Measurements from ENCODE around the gene WNK2. TPM values are rescaled to one million over a fixed set of nuclear protein-coding genes. Genes with fewer than 3 reads are reported as not detected.

The WNK2 gene
- total and polyA plus RNA-seq, 2 of the 4 experiments (the other 2 are of a cell fraction) = not detected

DNA sequence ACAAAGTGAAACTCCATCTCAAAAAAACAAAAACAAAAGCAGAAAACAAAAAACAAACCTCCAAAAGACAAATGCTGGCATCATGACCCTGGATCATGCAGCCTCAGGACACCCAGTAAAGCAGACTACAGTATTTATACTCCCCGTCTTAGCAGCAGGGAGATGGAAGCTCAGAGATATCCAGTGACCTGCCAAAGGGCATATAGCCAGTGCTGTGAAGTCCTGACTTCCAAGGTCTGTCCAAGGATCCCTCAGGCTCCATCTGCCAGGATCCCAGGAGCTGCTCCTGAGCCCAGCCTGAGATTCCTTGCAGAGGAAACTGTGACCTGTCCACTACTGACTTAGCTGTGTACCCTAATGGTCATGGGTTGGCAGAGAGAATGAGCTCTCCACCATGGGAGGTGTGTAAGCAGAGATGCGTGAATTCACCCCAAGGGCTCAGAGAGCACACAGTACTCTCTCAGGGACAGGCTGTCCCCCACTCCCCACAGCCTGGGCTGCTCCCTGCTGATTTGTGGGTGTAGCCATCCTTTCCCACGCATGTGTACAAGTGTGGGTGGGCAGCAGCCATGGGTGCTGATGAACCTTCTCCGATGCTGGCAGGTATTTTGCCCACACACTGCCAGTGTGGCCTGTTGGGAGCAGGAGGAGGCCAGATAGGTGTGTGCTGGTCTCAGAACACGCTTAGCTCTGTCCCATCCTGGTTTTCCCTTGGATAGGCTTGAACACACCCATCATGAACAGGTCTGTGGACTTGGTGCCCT is 2.1 kb upstream of the WNK2 start:
- in situ Hi-C loops (cut with MboI; ENCODE audit: low sequenced_read_pairs) = no loop called here
- CTCF ChIA-PET = no interaction called here

More for the DNA sequence above, 2.1 kb upstream of the WNK2 start:
- TF ChIP-seq MAFK (IDR thresholded peaks at IDR 0.05; ENCODE audit: low read depth, low read length) (no peak), ELK1 (IDR thresholded peaks at IDR 0.05; ENCODE audit: borderline replicate concordance, low read depth, low read length) (no peak), RFX5 (IDR thresholded peaks at IDR 0.05; ENCODE audit: low read depth, low read length) (no peak), NFE2L2 (IDR thresholded peaks at IDR 0.05; ENCODE audit: low read depth, low read length) (no peak), MAZ (IDR thresholded peaks at IDR 0.05; ENCODE audit: borderline replicate concordance, low read depth, low read length) (no peak)
- TF ChIP-seq, protein P1, sequence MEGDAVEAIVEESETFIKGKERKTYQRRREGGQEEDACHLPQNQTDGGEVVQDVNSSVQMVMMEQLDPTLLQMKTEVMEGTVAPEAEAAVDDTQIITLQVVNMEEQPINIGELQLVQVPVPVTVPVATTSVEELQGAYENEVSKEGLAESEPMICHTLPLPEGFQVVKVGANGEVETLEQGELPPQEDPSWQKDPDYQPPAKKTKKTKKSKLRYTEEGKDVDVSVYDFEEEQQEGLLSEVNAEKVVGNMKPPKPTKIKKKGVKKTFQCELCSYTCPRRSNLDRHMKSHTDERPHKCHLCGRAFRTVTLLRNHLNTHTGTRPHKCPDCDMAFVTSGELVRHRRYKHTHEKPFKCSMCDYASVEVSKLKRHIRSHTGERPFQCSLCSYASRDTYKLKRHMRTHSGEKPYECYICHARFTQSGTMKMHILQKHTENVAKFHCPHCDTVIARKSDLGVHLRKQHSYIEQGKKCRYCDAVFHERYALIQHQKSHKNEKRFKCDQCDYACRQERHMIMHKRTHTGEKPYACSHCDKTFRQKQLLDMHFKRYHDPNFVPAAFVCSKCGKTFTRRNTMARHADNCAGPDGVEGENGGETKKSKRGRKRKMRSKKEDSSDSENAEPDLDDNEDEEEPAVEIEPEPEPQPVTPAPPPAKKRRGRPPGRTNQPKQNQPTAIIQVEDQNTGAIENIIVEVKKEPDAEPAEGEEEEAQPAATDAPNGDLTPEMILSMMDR (conservative IDR thresholded peaks at IDR 0.05; ENCODE audit: low read depth, low read length) = no peak
- Histone ChIP-seq H2BK120ac (ENCODE audit: low read depth, low read length) (no peak overlapping the region), H3K23ac (ENCODE audit: low read depth, low read length) (no peak overlapping the region), H2AK9ac (replicated peaks; ENCODE audit: low read depth, low read length, poor library complexity) (no peak overlapping the region), H2BK5ac (ENCODE audit: low read depth, low read length, poor library complexity, severe bottlenecking) (no peak overlapping the region), H3K9me3 (ENCODE audit: control insufficient read depth, insufficient read depth, low read length) (no peaks in the 10 kb centered on the region), H3K14ac (replicated peaks; ENCODE audit: low read depth, low read length) (no peak overlapping the region), H2AK5ac (ENCODE audit: low read depth, low read length) (no peak overlapping the region), H2BK15ac (ENCODE audit: low read depth, low read length) (no peak overlapping the region), H3K18ac (ENCODE audit: low read depth, low read length) (no peak overlapping the region), H3K27me3 (ENCODE audit: control insufficient read depth, insufficient read depth, low read length) (peaks cover 68% of the 10 kb centered on the region), H3K9ac (ENCODE audit: low read depth, low read length) (no peak overlapping the region), H3K36me3 (ENCODE audit: control insufficient read depth, insufficient read depth, low read length) (no peaks in the 10 kb centered on the region), H3K9me1 (ENCODE audit: insufficient read depth, low read length) (no peaks in the 10 kb centered on the region), H4K91ac (ENCODE audit: insufficient read depth, low read depth, low read length) (no peak overlapping the region), H2AFZ (replicated peaks; ENCODE audit: low read length, poor library complexity) (no peak overlapping the region), H2BK20ac (ENCODE audit: low read depth, low read length) (no peak overlapping the region), H3K27ac (ENCODE audit: insufficient read depth, low read length) (no peak overlapping the region), H4K5ac (ENCODE audit: low read depth, low read length) (no peak overlapping the region), H3K56ac (ENCODE audit: extremely low read depth, insufficient read depth, low read length) (no peak overlapping the region), H3K4me1 (ENCODE audit: control insufficient read depth, insufficient read depth, low read length) (no peaks in the 10 kb centered on the region), H3K4ac (ENCODE audit: low read depth, low read length) (no peak overlapping the region), H3K79me1 (ENCODE audit: low read depth in 1 of 2, low read length in 2 of 2) (no peaks in the 10 kb centered on the region), H3K4me3 (ENCODE audit: insufficient read depth, low read depth, low read length) (no peak overlapping the region), H3K4me2 (ENCODE audit: low read depth, low read length) (no peak overlapping the region), H4K20me1 (ENCODE audit: insufficient read depth, low read length) (no peaks in the 10 kb centered on the region), H4K8ac (ENCODE audit: low read depth in 2 of 2, low read length in 2 of 2) (no peak overlapping the region)
- ATAC-seq (ENCODE audit: low read depth) (no peak), DNase-seq (no peak)
- BruUV-seq (replicated peaks) = no TSS peak
- intact Hi-C loops (cut with micrococcal nuclease) = no loop called here
- dilution Hi-C loops (cut with HindIII; ENCODE audit: low sequenced_read_pairs, unreplicated experiment) = no loop called here
- WGBS, 2 experiments (ENCODE audit: extremely low coverage in 2 of 2, insufficient read length in 1 of 2) = 83% methylated on average over 1 of the region's 5 CpGs; no CpG with 5 or more reads in 1 of the 2 experiments
- POLR2A ChIA-PET (ENCODE audit: unreplicated experiment) = no interaction called here

Measured in IMR-90 (cell line).